Gastroesophageal sphincter (tissue), 4 donors: ENCODE results near the gene C10orf143. TPM values are rescaled to one million over a fixed set of nuclear protein-coding genes. Genes with fewer than 3 reads are reported as not detected.
"Not testable (repeated sequence)": the region's sequence is repeated elsewhere in the genome, so short reads cannot be mapped to it uniquely, and the experiment has no call there.

Experiments
- ATAC-seq: fragments of 150-250 bp; one replicate; pipeline ENCODE4 v1.9.1; 2016; ENCODE audit warnings: mild to moderate bottlenecking, moderate library complexity
- H3K27ac ChIP-seq, 4 donors: fragments of 200-600 bp; sonication (generic) in 3 of 4; 1 replicate in 3 of 4; 2 replicates in 1 of 4; pipeline ENCODE4 v1.5.1; 2016 to 2019
- H3K27me3 ChIP-seq: fragments of 200-600 bp; sonication (generic); one replicate; pipeline ENCODE4 v1.5.1; 2019
- H3K36me3 ChIP-seq, 2 donors: fragments of 200-600 bp; sonication (generic); one replicate each; pipeline ENCODE4 v1.5.1; 2019; ENCODE audit warnings: control low read depth in 1 of 2
- H3K4me1 ChIP-seq, 3 donors: fragments of 200-600 bp; sonication (generic); 1 replicate in 2 of 3; 2 replicates in 1 of 3; pipeline ENCODE4 v1.5.1; 2016 to 2019; ENCODE audit warnings: control low read depth in 2 of 3
- H3K4me3 ChIP-seq, 2 donors: fragments of 200-600 bp; sonication (generic); one replicate each; pipeline ENCODE4 v1.5.1; 2019; ENCODE audit warnings: mild to moderate bottlenecking in 1 of 2, moderate library complexity in 1 of 2
- H3K9me3 ChIP-seq, 3 donors: fragments of 200-600 bp; sonication (generic); one replicate each; pipeline ENCODE4 v1.5.1; 2017 to 2019; ENCODE audit warnings: control low read depth in 2 of 3
- CTCF ChIP-seq, 4 experiments: fragments of 200-600 bp in 2 of 4; fragments of 450-650 bp in 2 of 4; sonication (generic) in 1 of 4; IDR thresholded peaks; one replicate each; pipeline ENCODE4 v1.5.1; 2017 to 2019; ENCODE audit warnings: antibody characterized with exemption in 4 of 4, mild to moderate bottlenecking in 2 of 4, moderate library complexity in 2 of 4
- EP300 ChIP-seq: sonication (generic); formaldehyde crosslinking; IDR thresholded peaks from one replicate; pipeline ENCODE4 v1.6.1; 2017; ENCODE audit warnings: antibody characterized with exemption, mild to moderate bottlenecking
- POLR2A ChIP-seq, 2 donors: fragments of 450-650 bp; IDR thresholded peaks; one replicate each; pipeline ENCODE4 v1.6.1; 2017; ENCODE audit warnings: antibody characterized with exemption in 2 of 2, mild to moderate bottlenecking in 2 of 2, moderate library complexity in 1 of 2
- POLR2AphosphoS5 ChIP-seq: sonication (generic); formaldehyde crosslinking; IDR thresholded peaks from one replicate; pipeline ENCODE4 v1.6.1; 2017; ENCODE audit warnings: antibody characterized with exemption
- WGBS, 2 donors: methylation state at CpG; one replicate each; pipeline ENCODE4 v1.1.5; 2018; ENCODE audit warnings: low coverage in 1 of 2; 5-methylcytosine and 5-hydroxymethylcytosine counted together
- total RNA-seq, 4 donors: library from RNA; depleted of rRNA; stranded (reverse); fragments of >200 nt; gene quantifications; one replicate each; pipeline ENCODE4 v1.1.0, GENCODE V29; 2016

Gene C10orf143
- total RNA-seq, 4 donors from 2014 or later, result 1.1 to 5.4 (median 4.6) TPM

GRCh38 chr10:130128062-130128781, 17.6 kb upstream of the C10orf143 start:
- Histone ChIP-seq H3K27me3 (peaks cover 32% of the 10 kb centered on the region), H3K4me1 (no peaks in the 10 kb centered on the region), H3K4me3 (no peak overlapping the region), H3K36me3 (no peaks in the 10 kb centered on the region), H3K9me3 (no peaks in the 10 kb centered on the region), H3K27ac (no peak overlapping the region)
- 36 to 48% methylated on average over 2 to 3 of the region's 3 CpGs for WGBS, 2 donors
- TF ChIP-seq EP300 (no peak), POLR2A (IDR thresholded peaks at IDR 0.05) (no peak), POLR2AphosphoS5 (no peak), CTCF (IDR thresholded peaks at IDR 0.05) (no peak)
- no peak for ATAC-seq

GRCh38 chr10:130127364-130128061, 16.9 kb upstream of the C10orf143 start:
- 9 to 14% methylated on average over 7 to 10 of the region's 10 CpGs for WGBS, 2 donors
- Histone ChIP-seq H3K4me3 (no peak overlapping the region), H3K4me1 (no peaks in the 10 kb centered on the region), H3K27me3 (peaks cover 32% of the 10 kb centered on the region), H3K9me3 (no peaks in the 10 kb centered on the region), H3K27ac (no peak overlapping the region), H3K36me3 (no peaks in the 10 kb centered on the region)
- peak; percentile 78 for ATAC-seq
- TF ChIP-seq CTCF (IDR thresholded peaks at IDR 0.05), result peak in 3 of 4 experiments; percentile 66 to 79 (median 67)
- TF ChIP-seq POLR2AphosphoS5, result no peak

GRCh38 chr10:130121486-130122079, 11.0 kb upstream of the C10orf143 start:
- no peak for ATAC-seq
- WGBS, 2 donors, result 58% methylated on average over 5 of the region's 13 CpGs; no CpG with 5 or more reads in 1 of the 2 donors
- no peaks in the 10 kb centered on the region for H3K27me3 ChIP-seq
- H3K4me1 ChIP-seq, result no peaks in the 10 kb centered on the region
- TF ChIP-seq POLR2AphosphoS5 (no peak), EP300 (no peak), CTCF (IDR thresholded peaks at IDR 0.05) (no peak), POLR2A (IDR thresholded peaks at IDR 0.05) (no peak)
- peaks cover 0 to 8% (median 0%) of the 10 kb centered on the region in 3 donors for H3K9me3 ChIP-seq
- H3K27ac ChIP-seq, result no peak overlapping the region
- H3K36me3 ChIP-seq, result no peaks in the 10 kb centered on the region
- no peak overlapping the region for H3K4me3 ChIP-seq

GRCh38 chr10:130117535-130117934, 6.9 kb upstream of the C10orf143 start:
- H3K27ac ChIP-seq, ATAC-seq, H3K9me3 ChIP-seq, H3K4me3 ChIP-seq, H3K27me3 ChIP-seq, H3K36me3 ChIP-seq, H3K4me1 ChIP-seq: not testable (repeated sequence)
- WGBS, 2 donors, result 71 to 80% methylated on average over 5 to 6 of the region's 6 CpGs

- WGBS, 2 donors, result 94 to 100% methylated on average over 2 to 3 of the region's 4 CpGs
- not testable (repeated sequence) for H3K4me3 ChIP-seq, ATAC-seq, H3K27me3 ChIP-seq, H3K27ac ChIP-seq, H3K36me3 ChIP-seq, H3K9me3 ChIP-seq
- peaks cover 0 to 14% (median 6%) of the 10 kb centered on the region in 3 donors for H3K4me1 ChIP-seq
Observed at GRCh38 chr10:130116942-130117341, 6.3 kb upstream of the C10orf143 start.
